Astrocyte (in vitro differentiated cells and primary cell): ENCODE results near the gene NWD2. TPM values are rescaled to one million over a fixed set of nuclear protein-coding genes. Genes with fewer than 3 reads are reported as not detected.

Source experiments
- DNase-seq: peaks from one replicate; pipeline ENCODE4 v3.0.0-alpha.2; 2010; ENCODE audit warnings: low read depth
- FAIRE-seq: peaks from 2 replicates; lab custom pipeline; 2011; peaks lifted over from hg19 to GRCh38; lab: Jason Lieb, UNC
- H2AFZ ChIP-seq: 2 replicates; pipeline ENCODE4 v1.6.0; 2012; ENCODE audit warnings: low read depth, low read length, inconsistent platforms
- H3K27ac ChIP-seq: 2 replicates; pipeline ENCODE4 v1.5.1; 2011; ENCODE audit warnings: low read depth, low read length, inconsistent platforms
- H3K27me3 ChIP-seq: 2 replicates; pipeline ENCODE4 v1.6.0; 2011; ENCODE audit warnings: low read length, inconsistent platforms; ENCODE audit not compliant: insufficient read depth
- H3K36me3 ChIP-seq: 2 replicates; pipeline ENCODE4 v1.5.1; 2011; ENCODE audit warnings: low read length, inconsistent platforms; ENCODE audit not compliant: insufficient read depth
- H3K4me1 ChIP-seq: 2 replicates; pipeline ENCODE4 v1.5.1; 2011; ENCODE audit warnings: low read length, inconsistent platforms; ENCODE audit not compliant: insufficient read depth
- H3K4me2 ChIP-seq: 2 replicates; pipeline ENCODE4 v1.6.0; 2012; ENCODE audit warnings: low read length, inconsistent platforms
- H3K4me3 ChIP-seq: 2 replicates; pipeline ENCODE4 v1.5.1; 2011; ENCODE audit warnings: low read depth, mild to moderate bottlenecking, low read length, inconsistent platforms; ENCODE audit not compliant: insufficient read depth
- H3K79me2 ChIP-seq: 2 replicates; pipeline ENCODE4 v1.6.0; 2012; ENCODE audit warnings: mild to moderate bottlenecking, low read length, inconsistent platforms; ENCODE audit not compliant: insufficient read depth
- H3K9ac ChIP-seq: 2 replicates; pipeline ENCODE4 v1.6.0; 2012; ENCODE audit warnings: mild to moderate bottlenecking, low read length, inconsistent platforms
- H3K9me3 ChIP-seq: 2 replicates; pipeline ENCODE4 v1.5.1; 2012; ENCODE audit warnings: low read depth, mild to moderate bottlenecking, low read length, inconsistent platforms; ENCODE audit not compliant: insufficient read depth
- H4K20me1 ChIP-seq: 2 replicates; pipeline ENCODE4 v1.6.0; 2012; ENCODE audit warnings: low read length, inconsistent platforms; ENCODE audit not compliant: insufficient read depth
- H3K27ac Mint-ChIP-seq: one replicate; pipeline ENCODE4 v1.8.0; 2021; ENCODE audit warnings: mild to moderate bottlenecking, mixed read lengths; ENCODE audit not compliant: unreplicated experiment
- H3K27me3 Mint-ChIP-seq: one replicate; pipeline ENCODE4 v1.8.0; 2021; ENCODE audit warnings: low read depth, mixed read lengths; ENCODE audit not compliant: unreplicated experiment
- H3K36me3 Mint-ChIP-seq: one replicate; pipeline ENCODE4 v1.8.0; 2021; ENCODE audit warnings: low read depth, mixed read lengths; ENCODE audit not compliant: unreplicated experiment
- H3K4me1 Mint-ChIP-seq: one replicate; pipeline ENCODE4 v1.8.0; 2021; ENCODE audit warnings: low read depth, mixed read lengths; ENCODE audit not compliant: unreplicated experiment
- H3K4me3 Mint-ChIP-seq: one replicate; pipeline ENCODE4 v1.8.0; 2021; ENCODE audit warnings: mild to moderate bottlenecking, moderate library complexity, mixed read lengths; ENCODE audit not compliant: unreplicated experiment
- H3K9me3 Mint-ChIP-seq: one replicate; pipeline ENCODE4 v1.8.0; 2021; ENCODE audit warnings: mild to moderate bottlenecking, mixed read lengths; ENCODE audit not compliant: unreplicated experiment
- CTCF ChIP-seq: IDR thresholded peaks from 2 replicates; pipeline ENCODE4 v1.5.1; 2011; ENCODE audit warnings: low read depth, mild to moderate bottlenecking, inconsistent platforms, low read length, moderate library complexity; ENCODE audit not compliant: insufficient read depth
- EZH2 ChIP-seq: IDR thresholded peaks from 2 replicates; pipeline ENCODE4 v1.6.1; 2012; ENCODE audit warnings: mild to moderate bottlenecking, low read length, inconsistent platforms; ENCODE audit not compliant: insufficient read depth
- total RNA-seq: library from RNA; stranded (reverse); gene quantifications from 2 replicates; pipeline ENCODE4 v1.2.1, GENCODE V29; 2021

NWD2 gene
- total RNA-seq, 1 donor from 2014 or later: not detected

GRCh38 chr4:37383579-37384229 is 139.2 kb downstream of the NWD2 start:
- Mint-ChIP-seq H3K36me3 (no peaks in the 10 kb centered on the region), H3K4me3 (no peak overlapping the region), H3K27me3 (peaks cover 9% of the 10 kb centered on the region), H3K9me3 (no peaks in the 10 kb centered on the region), H3K4me1 (no peaks in the 10 kb centered on the region), H3K27ac (no peak overlapping the region)
- Histone ChIP-seq H3K9me3 (no peaks in the 10 kb centered on the region), H3K4me2 (no peak overlapping the region), H3K4me1 (no peaks in the 10 kb centered on the region), H3K27ac (no peak overlapping the region), H3K27me3 (no peaks in the 10 kb centered on the region), H3K79me2 (no peaks in the 10 kb centered on the region), H3K4me3 (no peak overlapping the region), H4K20me1 (no peaks in the 10 kb centered on the region), H3K9ac (no peak overlapping the region), H2AFZ (no peak overlapping the region), H3K36me3 (no peaks in the 10 kb centered on the region)
- no peak for DNase-seq
- no peak for TF ChIP-seq EZH2
- TF ChIP-seq CTCF: peak; percentile 55
- FAIRE-seq: no peak

- TF ChIP-seq EZH2 (no peak), CTCF (no peak)
- H3K36me3 ChIP-seq: no peaks in the 10 kb centered on the region
- no peaks in the 10 kb centered on the region for H3K79me2 ChIP-seq
- no peaks in the 10 kb centered on the region for H3K27me3 ChIP-seq
- Mint-ChIP-seq H3K4me1 (no peaks in the 10 kb centered on the region), H3K27me3 (peaks cover 9% of the 10 kb centered on the region), H3K27ac (no peak overlapping the region), H3K36me3 (no peaks in the 10 kb centered on the region), H3K9me3 (no peaks in the 10 kb centered on the region), H3K4me3 (no peak overlapping the region)
- FAIRE-seq (no peak), DNase-seq (no peak)
- H3K4me1 ChIP-seq: no peaks in the 10 kb centered on the region
- H3K4me3 ChIP-seq: no peak overlapping the region
- no peak overlapping the region for H2AFZ ChIP-seq
- H3K9me3 ChIP-seq: no peaks in the 10 kb centered on the region
- H4K20me1 ChIP-seq: no peaks in the 10 kb centered on the region
- no peak overlapping the region for H3K9ac ChIP-seq
- H3K4me2 ChIP-seq: no peak overlapping the region
- no peak overlapping the region for H3K27ac ChIP-seq
Measured at GRCh38 chr4:37385424-37385823, 140.9 kb downstream of the NWD2 start.

DNA sequence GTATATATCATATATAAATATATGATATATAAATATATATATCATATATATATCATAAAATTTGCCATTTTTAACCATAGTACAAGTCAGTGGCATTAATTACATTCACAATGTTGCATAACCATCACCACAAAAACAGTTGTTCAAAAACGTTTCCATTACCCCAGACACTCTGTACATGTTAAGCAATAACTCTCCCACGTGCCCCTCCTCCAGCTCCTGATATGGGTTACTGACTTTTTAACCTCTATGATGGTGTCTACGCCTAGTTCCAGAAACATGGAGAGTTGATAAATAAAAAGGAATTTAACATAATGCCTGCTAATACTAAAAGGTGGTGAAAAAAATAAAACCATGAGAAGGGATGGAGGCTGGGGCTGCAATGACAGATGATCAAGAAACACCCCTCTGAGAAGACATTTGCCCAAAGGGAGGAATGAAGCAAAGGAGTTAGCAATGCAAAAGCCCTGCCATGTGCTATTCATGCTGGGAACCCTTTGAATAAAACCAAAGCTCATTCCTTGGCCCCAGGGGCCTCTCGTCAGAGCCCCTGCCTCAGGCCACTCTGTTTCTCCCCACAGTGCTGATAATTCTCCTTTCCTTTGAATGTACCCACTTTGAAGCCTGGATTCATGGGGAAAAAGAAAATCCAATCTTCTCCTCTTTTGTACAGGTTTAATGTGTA is 144.3 kb downstream of the NWD2 start:
- H3K27me3 ChIP-seq: no peaks in the 10 kb centered on the region
- H3K36me3 ChIP-seq: no peaks in the 10 kb centered on the region
- H3K79me2 ChIP-seq: no peaks in the 10 kb centered on the region
- no peak overlapping the region for H2AFZ ChIP-seq
- H3K4me2 ChIP-seq: no peak overlapping the region
- FAIRE-seq: no peak
- no peaks in the 10 kb centered on the region for H3K9me3 Mint-ChIP-seq
- no peak overlapping the region for H3K27ac Mint-ChIP-seq
- H3K36me3 Mint-ChIP-seq: no peaks in the 10 kb centered on the region
- no peak for DNase-seq
- TF ChIP-seq CTCF (no peak), EZH2 (no peak)
- peaks cover 6% of the 10 kb centered on the region for H3K27me3 Mint-ChIP-seq
- no peaks in the 10 kb centered on the region for H3K9me3 ChIP-seq
- no peak overlapping the region for H3K9ac ChIP-seq
- no peak overlapping the region for H3K27ac ChIP-seq
- H3K4me1 ChIP-seq: no peaks in the 10 kb centered on the region
- no peaks in the 10 kb centered on the region for H4K20me1 ChIP-seq
- no peak overlapping the region for H3K4me3 ChIP-seq
- peaks cover 9% of the 10 kb centered on the region for H3K4me1 Mint-ChIP-seq
- H3K4me3 Mint-ChIP-seq: no peak overlapping the region
